GM23338 (cell line): ENCODE data around the gene CALML3. TPM values are rescaled to one million over a fixed set of nuclear protein-coding genes. Genes with fewer than 3 reads are reported as not detected.

ENCODE experiments used
- ATAC-seq: fragments of 200-7000 bp; cut with Tn5 transposase; 3 replicates; pipeline ENCODE4 v1.9.1; 2020
- DNase-seq: peaks from one replicate; pipeline ENCODE4 v3.0.0-alpha.2; 2015; ENCODE audit warnings: low spot score
- H2AFZ ChIP-seq: fragments of 200-600 bp; sonication (generic); 2 replicates; pipeline ENCODE4 v1.8.0; 2016; ENCODE audit warnings: antibody characterized with exemption, mild to moderate bottlenecking, moderate library complexity
- H3F3A ChIP-seq: fragments of 200-600 bp; sonication (generic); replicated peaks from 2 replicates; pipeline ENCODE4 v1.8.0; 2017; ENCODE audit warnings: antibody characterized with exemption, mixed run types, low read depth
- H3K27ac ChIP-seq: fragments of 200-600 bp; sonication (generic); 2 replicates; pipeline ENCODE4 v1.6.1; 2016; ENCODE audit warnings: low read depth
- H3K27me3 ChIP-seq: fragments of 200-600 bp; sonication (generic); 2 replicates; pipeline ENCODE4 v1.8.0; 2016; ENCODE audit warnings: mild to moderate bottlenecking, mixed run types, moderate library complexity; ENCODE audit not compliant: insufficient read depth
- H3K36me3 ChIP-seq: fragments of 200-600 bp; sonication (generic); 2 replicates; pipeline ENCODE4 v1.8.0; 2016; ENCODE audit warnings: mild to moderate bottlenecking; ENCODE audit not compliant: insufficient read depth
- H3K4me1 ChIP-seq: fragments of 200-600 bp; sonication (generic); 2 replicates; pipeline ENCODE4 v1.8.0; 2016; ENCODE audit warnings: mild to moderate bottlenecking, moderate library complexity; ENCODE audit not compliant: insufficient read depth
- H3K4me2 ChIP-seq: fragments of 200-600 bp; sonication (generic); 2 replicates; pipeline ENCODE4 v1.7.1; 2017; ENCODE audit warnings: mixed run types
- H3K4me3 ChIP-seq: fragments of 200-600 bp; sonication (generic); 2 replicates; pipeline ENCODE4 v1.6.1; 2016; ENCODE audit warnings: mixed run types
- H3K79me2 ChIP-seq: fragments of 200-600 bp; sonication (generic); replicated peaks from 2 replicates; pipeline ENCODE4 v1.8.0; 2017; ENCODE audit warnings: mild to moderate bottlenecking; ENCODE audit not compliant: insufficient read depth
- H3K9me2 ChIP-seq: fragments of 200-600 bp; sonication (generic); 2 replicates; pipeline ENCODE4 v1.8.0; 2017; ENCODE audit not compliant: insufficient read depth
- H4K20me1 ChIP-seq: fragments of 200-600 bp; sonication (generic); replicated peaks from 2 replicates; pipeline ENCODE4 v1.8.0; 2017; ENCODE audit warnings: mild to moderate bottlenecking; ENCODE audit not compliant: insufficient read depth
- H3K27ac Mint-ChIP-seq: 2 replicates; pipeline ENCODE4 v1.8.0; 2020; ENCODE audit warnings: inconsistent platforms, mild to moderate bottlenecking, moderate library complexity, mixed read lengths
- H3K27me3 Mint-ChIP-seq: 3 replicates; pipeline ENCODE4 v1.8.0; 2022; ENCODE audit warnings: low read depth, mild to moderate bottlenecking, moderate library complexity, mixed read lengths, inconsistent platforms; ENCODE audit not compliant: insufficient read depth, poor library complexity
- H3K36me3 Mint-ChIP-seq: 3 replicates; pipeline ENCODE4 v1.8.0; 2021; ENCODE audit warnings: low read depth, mild to moderate bottlenecking, inconsistent platforms, moderate library complexity, mixed read lengths
- H3K4me1 Mint-ChIP-seq: 3 replicates; pipeline ENCODE4 v1.8.0; 2020; ENCODE audit warnings: mild to moderate bottlenecking, inconsistent platforms, mixed read lengths
- H3K4me3 Mint-ChIP-seq: 3 replicates; pipeline ENCODE4 v1.8.0; 2021; ENCODE audit warnings: moderate library complexity, mild to moderate bottlenecking, inconsistent platforms, mixed read lengths
- H3K9me3 Mint-ChIP-seq: 3 replicates; pipeline ENCODE4 v1.8.0; 2020; ENCODE audit warnings: moderate library complexity, mild to moderate bottlenecking, inconsistent platforms, mixed read lengths
- CREB1 ChIP-seq: fragments of 250-450 bp; sonication (Bioruptor Pico); IDR thresholded peaks from 2 replicates; pipeline ENCODE4 v1.5.0; 2020; ENCODE audit warnings: low read depth, mild to moderate bottlenecking, moderate library complexity
- CTCF ChIP-seq, 2 experiments: fragments of 200-600 bp in 1 of 2; sonication (generic) in 1 of 2; conservative IDR thresholded peaks; 2 replicates each; pipeline versions ENCODE4 v1.5.1 to v1.6.1; 2016 to 2017; ENCODE audit warnings: antibody characterized with exemption in 2 of 2, low read depth in 2 of 2, mild to moderate bottlenecking in 2 of 2, moderate library complexity in 1 of 2
- JUNB ChIP-seq: IDR thresholded peaks from one replicate; pipeline ENCODE4 v1.6.1; 2016; ENCODE audit warnings: antibody characterized with exemption; ENCODE audit not compliant: unreplicated experiment
- NANOG ChIP-seq: IDR thresholded peaks from 2 replicates; pipeline ENCODE4 v1.6.1; 2016; ENCODE audit warnings: antibody characterized with exemption, borderline replicate concordance
- POLR2AphosphoS5 ChIP-seq: IDR thresholded peaks from 2 replicates; pipeline ENCODE4 v1.6.1; 2016; ENCODE audit warnings: antibody characterized with exemption, low read depth
- ZNF114 ChIP-seq: fragments of 250-450 bp; sonication (Bioruptor Pico); IDR thresholded peaks from 2 replicates; pipeline ENCODE4 v1.5.0; 2020; ENCODE audit warnings: mild to moderate bottlenecking, moderate library complexity
- ZNF331 ChIP-seq: fragments of 250-450 bp; sonication (Bioruptor Pico); IDR thresholded peaks from 2 replicates; pipeline ENCODE4 v1.5.0; 2020; ENCODE audit warnings: low read depth, mild to moderate bottlenecking, moderate library complexity
- ZNF462 ChIP-seq: fragments of 250-450 bp; sonication (Bioruptor Pico); IDR thresholded peaks from 2 replicates; pipeline ENCODE4 v1.5.0; 2020; ENCODE audit warnings: mild to moderate bottlenecking, moderate library complexity
- polyA plus RNA-seq: library from polyadenylated mRNA; unstranded; fragments of >200 nt; fragmentation: Nextera tagmentation; extraction: Ambion mirVana; gene quantifications from 2 replicates; pipeline ENCODE4 v1.2.1, GENCODE V29; 2016
- total RNA-seq: library from RNA; depleted of rRNA; stranded (reverse); fragments of >200 nt; shearing (Covaris generic); gene quantifications from 2 replicates; pipeline ENCODE4 v1.2.3, GENCODE V29; 2014

CALML3 gene
- total and polyA plus RNA-seq, 2 experiments from 2014 or later: not detected

GRCh38 chr10:5512331-5512730 is 12.4 kb upstream of the CALML3 start (continued):
- TF ChIP-seq ZNF462 (CRISPR knock-in tag) (no peak), ZNF331 (no peak), NANOG (no peak), CREB1 (CRISPR knock-in tag) (no peak)

GRCh38 chr10:5512881-5513612 is 11.7 kb upstream of the CALML3 start:
- Histone ChIP-seq H3K9me2 (peaks cover 8% of the 10 kb centered on the region; the same call in 1 of the 2 replicates), H3K4me2 (no peak overlapping the region), H4K20me1 (no peaks in the 10 kb centered on the region), H3F3A (no peaks in the 10 kb centered on the region), H2AFZ (no peak overlapping the region), H3K36me3 (no peaks in the 10 kb centered on the region), H3K4me1 (peaks cover 6% of the 10 kb centered on the region; the same call in 1 of the 2 replicates), H3K79me2 (no peaks in the 10 kb centered on the region), H3K27me3 (no peaks in the 10 kb centered on the region), H3K4me3 (no peak overlapping the region), H3K27ac (no peak overlapping the region)
- DNase-seq: no peak
- Mint-ChIP-seq H3K36me3 (no peaks in the 10 kb centered on the region; the same call in 2 of the 3 replicates), H3K4me3 (no peak overlapping the region), H3K27ac (no peak overlapping the region), H3K27me3 (peaks cover 5% of the 10 kb centered on the region), H3K4me1 (peaks cover 11% of the 10 kb centered on the region), H3K9me3 (peaks cover 2% of the 10 kb centered on the region; the same call in 1 of the 3 replicates)
- ATAC-seq: no peak
- TF ChIP-seq POLR2AphosphoS5 (no peak), ZNF114 (CRISPR knock-in tag) (no peak), CTCF (conservative IDR thresholded peaks at IDR 0.05; ENCODE audit: low read depth in 2 of 2) (no peak), JUNB (no peak), CREB1 (CRISPR knock-in tag) (no peak)
